Fibroblast of skin of scalp (primary cell): ENCODE measurements around the gene PLXDC1.
A peak's percentile ranks its signal among the peaks of the same experiment; 100 is the strongest.
"Not testable (repeated sequence)": the region's sequence is repeated elsewhere in the genome, so short reads cannot be mapped to it uniquely, and the experiment has no call there.

ENCODE experiments used
- DNase-seq: peaks from one replicate; pipeline ENCODE4 v3.0.0-alpha.2; 2013

The PLXDC1 gene

GRCh38 chr17:39123627-39124026 lies 27.8 kb downstream of the PLXDC1 start:
- no peak for DNase-seq

- no peak for DNase-seq
Observed at GRCh38 chr17:39122991-39123390, 28.4 kb downstream of the PLXDC1 start.

- not testable (repeated sequence) for DNase-seq
Observed at GRCh38 chr17:39121919-39122318, 29.5 kb downstream of the PLXDC1 start.

- no peak for DNase-seq
Observed at GRCh38 chr17:39118674-39119419, 32.6 kb downstream of the PLXDC1 start.

GRCh38 chr17:39116224-39116623 lies 35.2 kb downstream of the PLXDC1 start:
- DNase-seq, result no peak

- peak; percentile 50 for DNase-seq
Observed at GRCh38 chr17:39115135-39115534, 36.3 kb downstream of the PLXDC1 start.

- DNase-seq, result peak; percentile 56
Observed at GRCh38 chr17:39114723-39115122, 36.7 kb downstream of the PLXDC1 start.

GRCh38 chr17:39113871-39114270 lies 37.6 kb downstream of the PLXDC1 start:
- no peak for DNase-seq

- DNase-seq, result no peak
Observed at GRCh38 chr17:39110435-39111136, 40.9 kb downstream of the PLXDC1 start.

- DNase-seq, result no peak
Observed at GRCh38 chr17:39108461-39109375, 42.7 kb downstream of the PLXDC1 start.

GRCh38 chr17:39107973-39108372 lies 43.5 kb downstream of the PLXDC1 start:
- DNase-seq, result no peak

GRCh38 chr17:39107155-39107554 lies 44.3 kb downstream of the PLXDC1 start:
- no peak for DNase-seq

GRCh38 chr17:39105705-39106104 lies 45.7 kb downstream of the PLXDC1 start:
- no peak for DNase-seq

GRCh38 chr17:39104657-39105056 lies 46.8 kb downstream of the PLXDC1 start:
- DNase-seq, result no peak

GRCh38 chr17:39104046-39104445 lies 47.4 kb downstream of the PLXDC1 start:
- DNase-seq, result no peak

- no peak for DNase-seq
Observed at GRCh38 chr17:39101091-39101490, 50.3 kb downstream of the PLXDC1 start.

- no peak for DNase-seq
Observed at GRCh38 chr17:39100530-39100929, 50.9 kb downstream of the PLXDC1 start.

- peak; percentile 66 for DNase-seq
Observed at GRCh38 chr17:39099663-39100286, 51.7 kb downstream of the PLXDC1 start.

- no peak for DNase-seq
Observed at GRCh38 chr17:39098588-39098987, 52.8 kb downstream of the PLXDC1 start.

GRCh38 chr17:39097537-39097936 lies 53.9 kb downstream of the PLXDC1 start:
- no peak for DNase-seq

GRCh38 chr17:39097150-39097519 lies 54.3 kb downstream of the PLXDC1 start:
- DNase-seq, result no peak

GRCh38 chr17:39096508-39097149 lies 54.8 kb downstream of the PLXDC1 start:
- no peak for DNase-seq
